ENCODE measurements around the gene GTF2A1. TPM values are rescaled to one million over a fixed set of nuclear protein-coding genes. Genes with fewer than 3 reads are reported as not detected.

GTF2A1 gene
- total RNA-seq, 1 experiment from 2014 or later, result 49.0 TPM

- H3K27me3 Mint-ChIP-seq (ENCODE audit: low read depth), result no peaks in the 10 kb centered on the region; the same call in 1 of the 2 replicates
- CTCF ChIA-PET, result interaction anchor here (0.5 to 3.2 kb wide), 17 partner anchors 9 to 961 kb away, joined by 3 to 20 read pairs (median 4); partner anchors contain the start of gene TSHR
- peaks cover 2% of the 10 kb centered on the region; the same call in 1 of the 2 replicates for H3K36me3 Mint-ChIP-seq
Observed at GRCh38 chr14:81164167-81164774, 56.5 kb downstream of the GTF2A1 start.

GRCh38 chr14:81162941-81163340 is 57.8 kb downstream of the GTF2A1 start:
- H3K9me3 Mint-ChIP-seq, result peaks cover 4% of the 10 kb centered on the region
- H3K36me3 Mint-ChIP-seq, result peaks cover 2% of the 10 kb centered on the region; the same call in 1 of the 2 replicates
- ATAC-seq, result no peak
- ChIA-PET POLR2A (no interaction called here), CTCF (interaction anchor here (1.1 to 3.2 kb wide), 5 partner anchors 26 to 309 kb away, joined by 3 to 20 read pairs (median 4); no protein-coding TSS in a partner anchor)
- peaks cover 3% of the 10 kb centered on the region; the same call in 1 of the 2 replicates for H3K4me1 Mint-ChIP-seq
- H3K4me3 Mint-ChIP-seq, result no peak overlapping the region
- DNase-seq (ENCODE audit: low spot score), result no peak
- no peaks in the 10 kb centered on the region for H3K27me3 Mint-ChIP-seq (ENCODE audit: low read depth)
- no peak overlapping the region for H3K27ac Mint-ChIP-seq
- TF ChIP-seq HMGXB4 (CRISPR knock-in tag; IDR thresholded peaks at IDR 0.05), result no peak
- no peak for TF ChIP-seq ATF2 (CRISPR knock-in tag; IDR thresholded peaks at IDR 0.05; ENCODE audit: borderline replicate concordance, low read depth)
- no peak for TF ChIP-seq ZNF232 (CRISPR knock-in tag; IDR thresholded peaks at IDR 0.05)

More at GRCh38 chr14:81164167-81164774, 56.5 kb downstream of the GTF2A1 start:
- Mint-ChIP-seq H3K27ac (no peak overlapping the region), H3K4me1 (peaks cover 4% of the 10 kb centered on the region), H3K4me3 (no peak overlapping the region), H3K9me3 (peaks cover 4% of the 10 kb centered on the region)
- TF ChIP-seq CTCF (IDR thresholded peaks at IDR 0.05), result peak; percentile 52; the same call in 1 of the 2 replicates
- no peak for TF ChIP-seq MXD4 (CRISPR knock-in tag; IDR thresholded peaks at IDR 0.05; ENCODE audit: borderline replicate concordance)
- TF ChIP-seq GABPB1 (CRISPR knock-in tag; IDR thresholded peaks at IDR 0.05), result 0 out of 2 replicates have a peak, but pooled peaks have one; percentile 42
- POLR2A ChIA-PET, result no interaction called here
- DNase-seq (ENCODE audit: low spot score) (peak; percentile 84), ATAC-seq (peak; percentile 99)

- peaks cover 4% of the 10 kb centered on the region for H3K9me3 Mint-ChIP-seq
- H3K27ac Mint-ChIP-seq, result no peak overlapping the region
- H3K4me3 Mint-ChIP-seq, result no peak overlapping the region
- ATAC-seq (no peak), DNase-seq (ENCODE audit: low spot score) (no peak)
- peaks cover 3% of the 10 kb centered on the region; the same call in 1 of the 2 replicates for H3K4me1 Mint-ChIP-seq
- ChIA-PET POLR2A (interaction anchor here (0.6 kb wide), 1 partner anchor 20 kb away, joined by 3 read pairs; no protein-coding TSS in a partner anchor), CTCF (interaction anchor here (2.2 kb wide), 1 partner anchor 8 kb away, joined by 15 read pairs; no protein-coding TSS in a partner anchor)
- H3K27me3 Mint-ChIP-seq (ENCODE audit: low read depth), result no peaks in the 10 kb centered on the region
- peaks cover 2% of the 10 kb centered on the region; the same call in 1 of the 2 replicates for H3K36me3 Mint-ChIP-seq
- no peak for TF ChIP-seq E2F1 (CRISPR knock-in tag; IDR thresholded peaks at IDR 0.05)
- no peak for TF ChIP-seq FOXJ3 (CRISPR knock-in tag; IDR thresholded peaks at IDR 0.05; ENCODE audit: borderline replicate concordance)
- no peak for TF ChIP-seq PREB (CRISPR knock-in tag; IDR thresholded peaks at IDR 0.05; ENCODE audit: borderline replicate concordance)
- TF ChIP-seq ZNF532 (CRISPR knock-in tag; IDR thresholded peaks at IDR 0.05; ENCODE audit: borderline replicate concordance), result no peak
- TF ChIP-seq TEAD4 (CRISPR knock-in tag; IDR thresholded peaks at IDR 0.05), result no peak
- no peak for TF ChIP-seq ZNF138 (CRISPR knock-in tag; conservative IDR thresholded peaks at IDR 0.05)
- TF ChIP-seq ZSCAN18 (CRISPR knock-in tag; IDR thresholded peaks at IDR 0.05), result no peak
- no peak for TF ChIP-seq E2F4 (CRISPR knock-in tag; IDR thresholded peaks at IDR 0.05; ENCODE audit: borderline replicate concordance, low read depth)
Observed at GRCh38 chr14:81161749-81162148, 59.0 kb downstream of the GTF2A1 start.
